ENCODE measurements around the gene IKZF4. TPM values are rescaled to one million over a fixed set of nuclear protein-coding genes. Genes with fewer than 3 reads are reported as not detected.

Gene IKZF4
- total and polyA plus RNA-seq, 10 of the 15 experiments (the other 5 are each of a cell fraction or from before 2014, with no cell fraction given): 0.74 to 5.5 (median 1.1) TPM

- no peak for FAIRE-seq
- CTCF ChIA-PET: interaction anchor here (0.8 to 4.5 kb wide), 13 partner anchors 17 to 308 kb away, joined by 3 to 12 read pairs (median 7); partner anchors contain the start of genes PA2G4, RAB5B, SMARCC2 and SUOX
- Histone ChIP-seq H3K79me2 (ENCODE audit: control insufficient read depth, insufficient read depth, low read length) (peaks cover 22% of the 10 kb centered on the region), H2AFZ (ENCODE audit: control insufficient read depth, low read depth, low read length) (no peak overlapping the region), H3K4me2 (ENCODE audit: control insufficient read depth, insufficient read depth) (no peak overlapping the region), H3K4me3 (no peak overlapping the region), H3K36me3 (ENCODE audit: control insufficient read depth in 2 of 2, insufficient read depth in 2 of 2, low read length in 1 of 2) (peaks cover 5 to 19% of the 10 kb centered on the region in 2 experiments; a peak in 3 of 4 replicates), H4K20me1 (ENCODE audit: control insufficient read depth, insufficient read depth) (no peaks in the 10 kb centered on the region), H3K27me3 (replicated peaks in 1 of 2; ENCODE audit: control insufficient read depth in 2 of 2, insufficient read depth in 2 of 2, low read length in 1 of 2) (no peaks in the 10 kb centered on the region), H3K9ac (ENCODE audit: control insufficient read depth, insufficient read depth, low read length) (no peak overlapping the region), H3K4me1 (ENCODE audit: control insufficient read depth, insufficient read depth, low read length) (peaks cover 9% of the 10 kb centered on the region), H3K9me3 (replicated peaks; ENCODE audit: control insufficient read depth, insufficient read depth, low read length) (no peaks in the 10 kb centered on the region), H3K27ac (ENCODE audit: control insufficient read depth, insufficient read depth) (no peak overlapping the region)
- intact Hi-C loops (cut with micrococcal nuclease; ENCODE audit: unreplicated experiment): loop anchor here (2.0 to 5.0 kb wide), 2 partner anchors 36 to 73 kb away; partner anchors contain the start of genes ERBB3 and ZC3H10
- DNase-seq (ENCODE audit: low read depth, low spot score): no peak
- 68% methylated on average over 9 of the region's 9 CpGs for WGBS (ENCODE audit: insufficient coverage, insufficient replicate concordance, low lambda C conversion rate, missing lambda C conversion rate)
- POLR2A ChIA-PET: interaction anchor here (4.2 kb wide), 1 partner anchor 58 kb away, joined by 22 read pairs; the partner anchor contains the start of gene PA2G4
- RAD21 ChIA-PET (ENCODE audit: unreplicated experiment): interaction anchor here (0.6 to 2.6 kb wide), 7 partner anchors 50 to 308 kb away, joined by 3 to 12 read pairs (median 4); partner anchors contain the start of genes PA2G4, SMARCC2 and ZC3H10
- no peak for TF ChIP-seq SREBF1 (IDR thresholded peaks at IDR 0.05; ENCODE audit: low read length)
- no peak; the same call in 1 of the 2 replicates for TF ChIP-seq MTA3 (IDR thresholded peaks at IDR 0.05; ENCODE audit: borderline replicate concordance, low read length)
- TF ChIP-seq FOXK2 (IDR thresholded peaks at IDR 0.05): no peak
- peak; percentile 33 for TF ChIP-seq POLR2A (IDR thresholded peaks at IDR 0.05; ENCODE audit: low read depth, low read length)
- no peak for TF ChIP-seq BMI1 (IDR thresholded peaks at IDR 0.05; ENCODE audit: borderline replicate concordance)
- 0 out of 2 replicates have a peak, but pooled peaks have one; percentile 29 for TF ChIP-seq NFIC (IDR thresholded peaks at IDR 0.05; ENCODE audit: low read depth, low read length)
- TF ChIP-seq TCF7 (IDR thresholded peaks at IDR 0.05; ENCODE audit: borderline replicate concordance): no peak
- no peak for TF ChIP-seq TARDBP (IDR thresholded peaks at IDR 0.05; ENCODE audit: borderline replicate concordance)
- no peak for TF ChIP-seq NR2F1 (conservative IDR thresholded peaks at IDR 0.05)
- SMC1A ChIA-PET (ENCODE audit: uncharacterized antibody, unreplicated experiment): interaction anchor here (1.0 to 2.0 kb wide), 4 partner anchors 59 to 211 kb away, joined by 3 to 6 read pairs (median 4); partner anchors contain the start of gene PA2G4
- in situ Hi-C loops (cut with MboI): loop anchor here (5.0 kb wide), 1 partner anchor 56 kb away; the partner anchor contains the start of gene PA2G4
- ATAC-seq: no peak
- BruUV-seq (replicated peaks): no TSS peak
These were observed 25.4 kb downstream of the IKZF4 start for GRCh38 chr12:56046027-56046780.

All from GM12878 (cell line).